HepG2 (cell line): ENCODE results near the gene LMAN1L. TPM values are rescaled to one million over a fixed set of nuclear protein-coding genes. Genes with fewer than 3 reads are reported as not detected.

ENCODE experiments used
- ATAC-seq: fragments of 200-7000 bp; cut with Tn5 transposase; 3 replicates; pipeline ENCODE4 v1.9.1; 2020; ENCODE audit warnings: mild to moderate bottlenecking, moderate library complexity
- BruUV-seq: library from RNA; stranded (reverse); fragments of 400-500 nt; replicated peaks from 2 replicates; lab custom pipeline; 2021; lab: Mats Ljungman, UMichigan
- CTCF ChIA-PET: fragments of 300-600 bp; formaldehyde crosslinking; extraction: SDS; loops from one replicate; lab custom pipeline; 2021; ENCODE audit warnings: low total read pairs, inconsistent platforms, low intra/inter-chr PET ratio; lab: Yijun Ruan, JAX
- POLR2A ChIA-PET: fragments of 350-600 bp; sonication (Branson Sonifier 250); formaldehyde crosslinking; loops from one replicate; lab custom pipeline; 2020; ENCODE audit warnings: antibody characterized with exemption, inconsistent platforms; lab: Yijun Ruan, JAX
- DNase-seq: peaks from one replicate; pipeline ENCODE4 v3.0.0-alpha.2; 2015; ENCODE audit warnings: low spot score
- FAIRE-seq: peaks from 3 replicates; lab custom pipeline; 2011; peaks lifted over from hg19 to GRCh38; lab: Jason Lieb, UNC
- H2AFZ ChIP-seq: one replicate; pipeline ENCODE4 v1.6.1; 2011; ENCODE audit warnings: low read length, inconsistent platforms
- H3K27ac ChIP-seq: fragments of 300-600 bp; 3 replicates; pipeline ENCODE4 v1.8.0; 2011; ENCODE audit warnings: mixed run types, mild to moderate bottlenecking, mixed read lengths, low read length, inconsistent platforms; ENCODE audit not compliant: insufficient read depth; ENCODE audit errors: extremely low read length
- H3K27me3 ChIP-seq, 2 experiments: fragments of 200-600 bp in 1 of 2; 2 replicates in 1 of 2; 3 replicates in 1 of 2; pipeline versions ENCODE4 v1.6.0 to v1.8.0; 2011; ENCODE audit warnings: low read length in 2 of 2, mild to moderate bottlenecking in 2 of 2, moderate library complexity in 2 of 2, inconsistent platforms in 1 of 2; ENCODE audit not compliant: insufficient read depth in 2 of 2, control insufficient read depth in 1 of 2
- H3K36me3 ChIP-seq, 2 experiments: fragments of 200-600 bp in 1 of 2; replicated peaks in 1 of 2; 2 replicates in 1 of 2; 3 replicates in 1 of 2; pipeline versions ENCODE4 v1.5.1 to v1.8.0; 2011; ENCODE audit warnings: low read length in 2 of 2, inconsistent platforms in 1 of 2; ENCODE audit not compliant: insufficient read depth in 2 of 2, control insufficient read depth in 1 of 2
- H3K4me1 ChIP-seq: 2 replicates; pipeline ENCODE4 v1.5.1; 2012; ENCODE audit warnings: low read length, inconsistent platforms; ENCODE audit not compliant: insufficient read depth
- H3K4me2 ChIP-seq: 2 replicates; pipeline ENCODE4 v1.6.0; 2011; ENCODE audit warnings: low read depth, low read length, inconsistent platforms
- H3K4me3 ChIP-seq, 3 experiments: fragments of 200-600 bp in 1 of 3; sonication (generic), shearing (Covaris generic) in 1 of 3; replicated peaks in 1 of 3; 2 replicates each; pipeline ENCODE4 v1.5.1; 2011 to 2016; ENCODE audit warnings: low read length in 3 of 3, inconsistent platforms in 2 of 3, low read depth in 2 of 3, mild to moderate bottlenecking in 2 of 3, control low read depth in 1 of 3, mixed read lengths in 1 of 3; ENCODE audit not compliant: insufficient read depth in 1 of 3
- H3K79me2 ChIP-seq: one replicate; pipeline ENCODE4 v1.6.1; 2011; ENCODE audit warnings: low read length, inconsistent platforms; ENCODE audit not compliant: insufficient read depth
- H3K9ac ChIP-seq: 2 replicates; pipeline ENCODE4 v1.6.0; 2011; ENCODE audit warnings: mild to moderate bottlenecking, low read depth, low read length, inconsistent platforms; ENCODE audit not compliant: insufficient read depth
- H3K9me3 ChIP-seq: 2 replicates; pipeline ENCODE4 v1.5.1; 2012; ENCODE audit warnings: mild to moderate bottlenecking, low read length
- H4K20me1 ChIP-seq: 2 replicates; pipeline ENCODE4 v1.6.0; 2011; ENCODE audit warnings: inconsistent platforms, mild to moderate bottlenecking, low read length, moderate library complexity; ENCODE audit not compliant: insufficient read depth
- MTA1 ChIP-seq: sonication (generic); formaldehyde crosslinking; IDR thresholded peaks from 2 replicates; pipeline ENCODE4 v1.4.0; 2020; ENCODE audit warnings: missing genetic modification reagents, mild to moderate bottlenecking, borderline replicate concordance
- ZIK1 ChIP-seq: sonication (generic); formaldehyde crosslinking; IDR thresholded peaks from 2 replicates; pipeline ENCODE4 v1.5.0; 2020; ENCODE audit warnings: mild to moderate bottlenecking, low read depth, missing genetic modification reagents, borderline replicate concordance
- ZKSCAN1 ChIP-seq: fragments of 150-350 bp; IDR thresholded peaks from 2 replicates; pipeline ENCODE4 v1.6.1; 2014; ENCODE audit warnings: low read length
- ZNF572 ChIP-seq: sonication (generic); formaldehyde crosslinking; IDR thresholded peaks from 2 replicates; pipeline ENCODE4 v1.5.1; 2020; ENCODE audit warnings: mild to moderate bottlenecking, missing genetic modification reagents
- WGBS: methylation state at CpG from one replicate; pipeline ENCODE4 v1.1.6; 2017; ENCODE audit warnings: low lambda C conversion rate; 5-methylcytosine and 5-hydroxymethylcytosine counted together
- in situ Hi-C: cut with HindIII; loops from 2 replicates; pipeline ENCODE4 v1.10.0; 2017; ENCODE audit warnings: low pct_unique_long_range_greater_than_20kb; ENCODE audit not compliant: extremely low pct_ligation_motif_present
- intact Hi-C: fragments of 100-400 bp; cut with micrococcal nuclease; formaldehyde crosslinking; loops from one replicate; pipeline ENCODE4 v1.10.0; 2022; ENCODE audit not compliant: unreplicated experiment
- polyA plus RNA-seq, 8 experiments: library from polyadenylated mRNA; depleted of rRNA in 3 of 8; stranded (reverse) in 7 of 8; unstranded in 1 of 8; fragments of >200 nt; fragmentation: Illumina TruSeq in 4 of 8; extraction: Trizol in 4 of 8; gene quantifications; 2 replicates each; pipeline versions ENCODE4 v1.2.1 to v1.2.3, GENCODE V29; 2011 to 2016; ENCODE audit warnings: low read depth in 4 of 8, missing spikeins in 1 of 8, mixed read lengths in 1 of 8; ENCODE audit not compliant: insufficient read depth in 1 of 8
- total RNA-seq, 5 experiments: library from RNA; depleted of rRNA; stranded (reverse); fragments of >200 nt; fragmentation: Illumina TruSeq; extraction: Trizol; gene quantifications; 2 replicates each; pipeline ENCODE4 v1.2.3, GENCODE V29; 2016; ENCODE audit warnings: low read depth in 1 of 5
- TF ChIP-seq, protein P1 (sequence below): sonication (generic); formaldehyde crosslinking; IDR thresholded peaks from 2 replicates; pipeline ENCODE4 v1.4.0; 2020; ENCODE audit warnings: missing genetic modification reagents, mild to moderate bottlenecking, borderline replicate concordance

The LMAN1L gene
- total and polyA plus RNA-seq, 2 of the 13 experiments (the other 11 are each of a cell fraction or from before 2014, with no cell fraction given): not detected

DNA sequence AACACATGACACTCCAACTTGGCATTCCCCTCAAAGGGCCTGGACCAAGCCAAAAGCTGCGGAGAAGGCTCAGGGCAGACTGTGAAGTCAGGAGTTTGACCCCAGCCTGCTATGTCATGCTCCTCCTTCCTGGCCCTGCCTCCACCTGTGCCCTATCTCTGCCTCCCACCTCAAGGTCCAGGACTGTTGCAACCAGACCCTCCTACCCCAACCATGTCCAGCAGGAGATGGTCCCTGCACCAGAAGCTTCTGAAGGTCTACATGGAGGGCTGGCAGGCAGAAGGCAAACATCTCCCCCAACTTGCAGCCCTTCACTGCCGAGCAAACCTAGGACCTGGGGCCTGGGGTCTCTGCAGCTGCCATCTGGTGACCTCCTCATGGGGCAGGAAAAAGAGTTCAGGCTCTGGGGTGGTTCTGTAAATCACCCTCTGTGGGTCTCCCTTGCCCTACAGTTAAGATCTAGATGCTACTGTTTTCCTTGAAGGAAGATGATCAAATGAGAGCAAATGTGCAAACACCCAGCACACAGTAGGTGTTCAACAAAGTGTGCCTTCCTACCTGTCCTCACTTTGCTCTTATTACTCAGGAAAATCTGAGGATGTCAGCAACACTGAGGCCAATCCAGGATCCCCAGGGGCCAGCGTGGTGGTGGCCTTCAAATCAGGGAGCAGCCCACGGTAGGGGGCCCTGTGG lies 42.3 kb upstream of the LMAN1L start:
- no peak for ATAC-seq
- in situ Hi-C loops: loop anchor here (10.0 kb wide), 1 partner anchor 184 kb away; the partner anchor contains the start of gene RPP25
- CTCF ChIA-PET: interaction anchor here (1.0 to 5.8 kb wide), 9 partner anchors 17 to 180 kb away, joined by 3 to 59 read pairs (median 5); partner anchors contain the start of gene ULK3

More for the DNA sequence above, 42.3 kb upstream of the LMAN1L start:
- Histone ChIP-seq H3K27me3 (no peaks in the 10 kb centered on the region), H3K36me3 (no peaks in the 10 kb centered on the region), H3K27ac (no peak overlapping the region), H3K4me1 (peaks cover 47% of the 10 kb centered on the region), H3K79me2 (no peaks in the 10 kb centered on the region), H3K9me3 (no peaks in the 10 kb centered on the region), H4K20me1 (no peaks in the 10 kb centered on the region), H3K4me3 (peak overlapping the region in 1 of 3 experiments; percentile 54; a peak in 1 of 6 replicates), H2AFZ (no peak overlapping the region), H3K4me2 (peak overlapping the region; percentile 68), H3K9ac (no peak overlapping the region)
- POLR2A ChIA-PET: interaction anchor here (0.8 to 3.2 kb wide), 13 partner anchors 10 to 172 kb away, joined by 3 to 21 read pairs (median 3); partner anchors contain the start of genes CSK, EDC3 and FAM219B
- no TSS peak for BruUV-seq
- DNase-seq (no peak), FAIRE-seq (no peak)
- TF ChIP-seq ZNF572: 0 out of 2 replicates have a peak, but pooled peaks have one; percentile 32
- TF ChIP-seq MTA1 (CRISPR knock-in tag): 0 out of 2 replicates have a peak, but pooled peaks have one; percentile 6
- TF ChIP-seq, protein P1, sequence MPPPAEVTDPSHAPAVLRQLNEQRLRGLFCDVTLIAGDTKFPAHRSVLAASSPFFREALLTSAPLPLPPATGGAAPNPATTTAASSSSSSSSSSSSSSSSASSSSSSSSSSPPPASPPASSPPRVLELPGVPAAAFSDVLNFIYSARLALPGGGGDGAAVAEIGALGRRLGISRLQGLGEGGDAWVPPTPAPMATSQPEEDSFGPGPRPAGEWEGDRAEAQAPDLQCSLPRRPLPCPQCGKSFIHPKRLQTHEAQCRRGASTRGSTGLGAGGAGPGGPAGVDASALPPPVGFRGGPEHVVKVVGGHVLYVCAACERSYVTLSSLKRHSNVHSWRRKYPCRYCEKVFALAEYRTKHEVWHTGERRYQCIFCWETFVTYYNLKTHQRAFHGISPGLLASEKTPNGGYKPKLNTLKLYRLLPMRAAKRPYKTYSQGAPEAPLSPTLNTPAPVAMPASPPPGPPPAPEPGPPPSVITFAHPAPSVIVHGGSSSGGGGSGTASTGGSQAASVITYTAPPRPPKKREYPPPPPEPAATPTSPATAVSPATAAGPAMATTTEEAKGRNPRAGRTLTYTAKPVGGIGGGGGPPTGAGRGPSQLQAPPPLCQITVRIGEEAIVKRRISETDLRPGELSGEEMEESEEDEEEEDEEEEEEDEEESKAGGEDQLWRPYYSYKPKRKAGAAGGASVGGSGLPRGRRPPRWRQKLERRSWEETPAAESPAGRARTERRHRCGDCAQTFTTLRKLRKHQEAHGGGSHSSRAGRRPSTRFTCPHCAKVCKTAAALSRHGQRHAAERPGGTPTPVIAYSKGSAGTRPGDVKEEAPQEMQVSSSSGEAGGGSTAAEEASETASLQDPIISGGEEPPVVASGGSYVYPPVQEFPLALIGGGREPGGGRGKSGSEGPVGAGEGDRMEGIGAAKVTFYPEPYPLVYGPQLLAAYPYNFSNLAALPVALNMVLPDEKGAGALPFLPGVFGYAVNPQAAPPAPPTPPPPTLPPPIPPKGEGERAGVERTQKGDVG (CRISPR knock-in tag): no peak
- TF ChIP-seq ZIK1: no peak
- TF ChIP-seq ZKSCAN1: peak; percentile 65; the same call in 1 of the 2 replicates
- intact Hi-C loops: loop anchor here (2.0 kb wide), 1 partner anchor 64 kb away; no protein-coding TSS in a partner anchor
- 0% methylated on average over 1 of the region's 4 CpGs for WGBS
